ENCODE data around the gene SCRN3. TPM values are rescaled to one million over a fixed set of nuclear protein-coding genes. Genes with fewer than 3 reads are reported as not detected.

The SCRN3 gene, protein sequence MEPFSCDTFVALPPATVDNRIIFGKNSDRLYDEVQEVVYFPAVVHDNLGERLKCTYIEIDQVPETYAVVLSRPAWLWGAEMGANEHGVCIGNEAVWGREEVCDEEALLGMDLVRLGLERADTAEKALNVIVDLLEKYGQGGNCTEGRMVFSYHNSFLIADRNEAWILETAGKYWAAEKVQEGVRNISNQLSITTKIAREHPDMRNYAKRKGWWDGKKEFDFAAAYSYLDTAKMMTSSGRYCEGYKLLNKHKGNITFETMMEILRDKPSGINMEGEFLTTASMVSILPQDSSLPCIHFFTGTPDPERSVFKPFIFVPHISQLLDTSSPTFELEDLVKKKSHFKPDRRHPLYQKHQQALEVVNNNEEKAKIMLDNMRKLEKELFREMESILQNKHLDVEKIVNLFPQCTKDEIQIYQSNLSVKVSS
- 13.4 and 16.3 TPM in 2 replicates for total RNA-seq

GRCh38 chr2:174395284-174395968 lies at the start of gene SCRN3:
TSS of gene SCRN3 (plus strand) at chr2:174395730. CDS start at chr2:174398284, 2,554 bp downstream.

Other genes starting within 250 kb of the SCRN3 start
- gene OLA1, start 147.2 kb upstream of the SCRN3 start, total RNA-seq = 116 and 135 TPM in 2 replicates
- not detected in 2 replicates for gene SP9, start 60.8 kb upstream of the SCRN3 start, total RNA-seq
- 0.74 and 0.80 TPM in 2 replicates for gene GPR155, start 91.3 kb downstream of the SCRN3 start, total RNA-seq
- gene WIPF1, start 202.1 kb downstream of the SCRN3 start, total RNA-seq = 12.4 and 17.1 TPM in 2 replicates